Measurements from ENCODE around the gene BNIP2. TPM values are rescaled to one million over a fixed set of nuclear protein-coding genes. Genes with fewer than 3 reads are reported as not detected.
"Not testable (repeated sequence)": the region's sequence is repeated elsewhere in the genome, so short reads cannot be mapped to it uniquely, and the experiment has no call there.

Gene BNIP2
- total RNA-seq, 1 experiment from 2014 or later: 43.5 TPM

DNA sequence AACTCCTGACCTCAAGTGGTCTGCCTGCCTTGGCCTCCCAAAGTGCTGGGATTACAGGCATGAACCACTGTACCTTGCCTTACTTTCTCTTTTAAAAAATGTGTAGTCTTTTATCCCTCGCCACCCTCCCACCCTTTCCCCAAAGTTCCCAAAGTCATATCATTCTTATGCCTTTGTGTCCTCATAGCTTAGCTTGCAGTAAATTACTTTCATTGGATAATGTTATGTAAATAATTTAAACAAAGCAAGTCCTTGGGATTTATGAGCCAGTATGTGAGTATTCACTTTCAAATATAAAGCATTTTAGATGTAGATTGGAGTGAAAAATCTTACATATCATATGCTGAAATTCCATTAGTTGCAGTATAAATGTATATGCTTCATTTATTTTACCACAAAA is 42.8 kb downstream of the BNIP2 start:
- Histone ChIP-seq H4K5ac (ENCODE audit: insufficient read length, low read depth, low read length) (no peak overlapping the region), H4K91ac (ENCODE audit: insufficient read length, low read depth, low read length) (no peak overlapping the region), H2AFZ (ENCODE audit: low read length) (no peak overlapping the region), H3K4ac (ENCODE audit: low read depth, low read length) (no peak overlapping the region), H3K79me1 (ENCODE audit: insufficient read depth, low read depth, low read length, poor library complexity, severe bottlenecking) (no peaks in the 10 kb centered on the region), H3K79me2 (ENCODE audit: insufficient read depth, low read length) (no peaks in the 10 kb centered on the region), H2BK12ac (ENCODE audit: insufficient read length, low read depth, low read length) (no peak overlapping the region), H4K8ac (replicated peaks; ENCODE audit: insufficient read length, low read depth, low read length) (no peak overlapping the region), H3K14ac (ENCODE audit: insufficient read depth, low read length) (no peak overlapping the region), H4K20me1 (ENCODE audit: control insufficient read depth, insufficient read depth, insufficient read length) (no peaks in the 10 kb centered on the region), H2BK20ac (ENCODE audit: low read depth, low read length, poor library complexity, severe bottlenecking) (no peak overlapping the region), H3K27me3 (ENCODE audit: insufficient read depth, low read length) (no peaks in the 10 kb centered on the region), H3K27ac (ENCODE audit: insufficient read length, low read depth, low read length) (no peak overlapping the region), H3K9ac (ENCODE audit: extremely low read depth, insufficient read length, low read length) (no peak overlapping the region), H3T11ph (ENCODE audit: low read length) (no peak overlapping the region), H3K4me2 (ENCODE audit: insufficient read depth, insufficient read length, low read length) (no peak overlapping the region), H3K56ac (ENCODE audit: insufficient read length, low read depth, low read length) (no peak overlapping the region), H2AK5ac (ENCODE audit: insufficient read length, low read length) (no peak overlapping the region), H3K23ac (ENCODE audit: insufficient read length, low read depth, low read length) (no peak overlapping the region), H3K4me1 (ENCODE audit: insufficient read depth, low read length) (no peaks in the 10 kb centered on the region), H2BK5ac (ENCODE audit: insufficient read length, low read length) (no peak overlapping the region), H2BK120ac (ENCODE audit: low read depth, low read length, poor library complexity, severe bottlenecking) (no peak overlapping the region), H3K9me3 (ENCODE audit: control insufficient read depth, low read depth, low read length) (no peaks in the 10 kb centered on the region), H3K23me2 (ENCODE audit: insufficient read length, low read depth, low read length, poor library complexity, severe bottlenecking) (no peaks in the 10 kb centered on the region), H2BK15ac (ENCODE audit: low read depth, low read length) (no peak overlapping the region), H3K18ac (ENCODE audit: insufficient read length, low read depth, low read length) (no peak overlapping the region)
- no peak overlapping the region for H3K4me3 Mint-ChIP-seq
- H3K4me1 Mint-ChIP-seq: no peaks in the 10 kb centered on the region
- no peak for DNase-seq
- H3K27ac Mint-ChIP-seq: no peak overlapping the region
- peaks cover 23 to 56% (median 44%) of the 10 kb centered on the region in 3 experiments; a peak in 6 of 7 replicates for H3K36me3 Mint-ChIP-seq (ENCODE audit: insufficient read depth in 1 of 3, low read depth in 3 of 3)
- WGBS (ENCODE audit: extremely low coverage, insufficient read length, low lambda C conversion rate): no CpG with 5 or more reads among the region's 1 CpG
- no peaks in the 10 kb centered on the region for H3K9me3 Mint-ChIP-seq
- TF ChIP-seq, protein P1, sequence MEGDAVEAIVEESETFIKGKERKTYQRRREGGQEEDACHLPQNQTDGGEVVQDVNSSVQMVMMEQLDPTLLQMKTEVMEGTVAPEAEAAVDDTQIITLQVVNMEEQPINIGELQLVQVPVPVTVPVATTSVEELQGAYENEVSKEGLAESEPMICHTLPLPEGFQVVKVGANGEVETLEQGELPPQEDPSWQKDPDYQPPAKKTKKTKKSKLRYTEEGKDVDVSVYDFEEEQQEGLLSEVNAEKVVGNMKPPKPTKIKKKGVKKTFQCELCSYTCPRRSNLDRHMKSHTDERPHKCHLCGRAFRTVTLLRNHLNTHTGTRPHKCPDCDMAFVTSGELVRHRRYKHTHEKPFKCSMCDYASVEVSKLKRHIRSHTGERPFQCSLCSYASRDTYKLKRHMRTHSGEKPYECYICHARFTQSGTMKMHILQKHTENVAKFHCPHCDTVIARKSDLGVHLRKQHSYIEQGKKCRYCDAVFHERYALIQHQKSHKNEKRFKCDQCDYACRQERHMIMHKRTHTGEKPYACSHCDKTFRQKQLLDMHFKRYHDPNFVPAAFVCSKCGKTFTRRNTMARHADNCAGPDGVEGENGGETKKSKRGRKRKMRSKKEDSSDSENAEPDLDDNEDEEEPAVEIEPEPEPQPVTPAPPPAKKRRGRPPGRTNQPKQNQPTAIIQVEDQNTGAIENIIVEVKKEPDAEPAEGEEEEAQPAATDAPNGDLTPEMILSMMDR (conservative IDR thresholded peaks at IDR 0.05): no peak
- no peaks in the 10 kb centered on the region for H3K27me3 Mint-ChIP-seq (ENCODE audit: low read depth)

DNA sequence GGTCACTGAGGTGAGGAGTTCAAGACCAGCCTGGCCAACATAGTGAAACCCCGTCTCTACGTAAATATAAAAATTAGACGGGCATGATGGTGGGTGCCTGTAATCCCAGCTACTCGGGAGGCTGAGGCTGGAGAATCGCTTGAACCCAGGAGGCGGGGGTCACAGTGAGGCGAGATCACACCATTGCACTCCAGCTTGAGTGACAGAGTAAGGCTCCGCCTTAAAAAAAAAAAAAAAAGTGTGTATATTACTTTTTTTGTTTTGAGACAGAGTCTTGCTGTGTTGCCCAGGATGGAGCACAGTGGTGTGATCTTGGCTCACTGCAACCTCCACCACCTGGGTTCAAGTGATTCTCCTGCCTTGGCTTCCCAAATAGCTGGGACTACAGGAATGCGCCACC is 43.3 kb downstream of the BNIP2 start:
- H3K9me3 ChIP-seq (ENCODE audit: control insufficient read depth, low read depth, low read length); H3K9ac ChIP-seq (ENCODE audit: extremely low read depth, insufficient read length, low read length); H3K79me1 ChIP-seq (ENCODE audit: insufficient read depth, low read depth, low read length, poor library complexity, severe bottlenecking); H3K9me3 Mint-ChIP-seq; H3K23ac ChIP-seq (ENCODE audit: insufficient read length, low read depth, low read length); H3K27me3 ChIP-seq (ENCODE audit: insufficient read depth, low read length); H2BK120ac ChIP-seq (ENCODE audit: low read depth, low read length, poor library complexity, severe bottlenecking); H3K4ac ChIP-seq (ENCODE audit: low read depth, low read length); H2AK5ac ChIP-seq (ENCODE audit: insufficient read length, low read length); DNase-seq; H3K79me2 ChIP-seq (ENCODE audit: insufficient read depth, low read length); H3K18ac ChIP-seq (ENCODE audit: insufficient read length, low read depth, low read length); H3K4me1 ChIP-seq (ENCODE audit: insufficient read depth, low read length); H3K4me3 Mint-ChIP-seq; H2BK15ac ChIP-seq (ENCODE audit: low read depth, low read length); H4K8ac ChIP-seq (replicated peaks; ENCODE audit: insufficient read length, low read depth, low read length); H4K5ac ChIP-seq (ENCODE audit: insufficient read length, low read depth, low read length); H2BK12ac ChIP-seq (ENCODE audit: insufficient read length, low read depth, low read length); H3K23me2 ChIP-seq (ENCODE audit: insufficient read length, low read depth, low read length, poor library complexity, severe bottlenecking); H2BK5ac ChIP-seq (ENCODE audit: insufficient read length, low read length); H3T11ph ChIP-seq (ENCODE audit: low read length); H4K91ac ChIP-seq (ENCODE audit: insufficient read length, low read depth, low read length); H2BK20ac ChIP-seq (ENCODE audit: low read depth, low read length, poor library complexity, severe bottlenecking); H4K20me1 ChIP-seq (ENCODE audit: control insufficient read depth, insufficient read depth, insufficient read length); H3K4me2 ChIP-seq (ENCODE audit: insufficient read depth, insufficient read length, low read length); H3K27me3 Mint-ChIP-seq (ENCODE audit: low read depth); H2AFZ ChIP-seq (ENCODE audit: low read length); H3K4me1 Mint-ChIP-seq; H3K14ac ChIP-seq (ENCODE audit: insufficient read depth, low read length); H3K27ac Mint-ChIP-seq; H3K56ac ChIP-seq (ENCODE audit: insufficient read length, low read depth, low read length); H3K27ac ChIP-seq (ENCODE audit: insufficient read length, low read depth, low read length): not testable (repeated sequence)
- peaks cover 22 to 59% (median 42%) of the 10 kb centered on the region in 3 experiments; a peak in 6 of 7 replicates for H3K36me3 Mint-ChIP-seq (ENCODE audit: insufficient read depth in 1 of 3, low read depth in 3 of 3)
- no CpG with 5 or more reads among the region's 9 CpGs for WGBS (ENCODE audit: extremely low coverage, insufficient read length, low lambda C conversion rate)
